Gastrocnemius medialis (tissue), 4 donors: ENCODE results near the gene CSF2RB. TPM values are rescaled to one million over a fixed set of nuclear protein-coding genes. Genes with fewer than 3 reads are reported as not detected.

Experiments
- ATAC-seq, 2 donors: fragments of 150-250 bp; one replicate each; pipeline ENCODE4 v1.9.1; 2016
- DNase-seq, 2 donors: peaks; one replicate each; pipeline ENCODE4 v3.0.0-alpha.2; 2019
- H3K27ac ChIP-seq, 4 donors: fragments of 200-600 bp; sonication (generic); 1 replicate in 1 of 4; 2 replicates in 3 of 4; pipeline ENCODE4 v1.5.1; 2016 to 2018; ENCODE audit warnings: mild to moderate bottlenecking in 2 of 4, moderate library complexity in 1 of 4
- H3K27me3 ChIP-seq, 3 donors: fragments of 200-600 bp; sonication (generic) in 2 of 3; 1 replicate in 1 of 3; 2 replicates in 2 of 3; pipeline versions ENCODE4 v1.5.1 to v1.6.0; 2016 to 2019; ENCODE audit warnings: mild to moderate bottlenecking in 1 of 3, moderate library complexity in 1 of 3
- H3K36me3 ChIP-seq, 2 donors: fragments of 200-600 bp; sonication (generic) in 1 of 2; one replicate each; pipeline ENCODE4 v1.5.1; 2017 to 2018
- H3K4me1 ChIP-seq, 2 donors: fragments of 200-600 bp; sonication (generic) in 1 of 2; one replicate each; pipeline ENCODE4 v1.5.1; 2016 to 2017; ENCODE audit warnings: mild to moderate bottlenecking in 2 of 2
- H3K4me3 ChIP-seq, 4 donors: fragments of 200-600 bp; sonication (generic) in 3 of 4; 1 replicate in 1 of 4; 2 replicates in 3 of 4; pipeline ENCODE4 v1.5.1; 2016 to 2019; ENCODE audit warnings: mild to moderate bottlenecking in 2 of 4
- H3K9me3 ChIP-seq, 3 donors: fragments of 200-600 bp; sonication (generic) in 2 of 3; 1 replicate in 1 of 3; 2 replicates in 2 of 3; pipeline ENCODE4 v1.5.1; 2016 to 2019
- CTCF ChIP-seq, 5 experiments: fragments of 450-650 bp in 3 of 5; fragments of 200-600 bp in 2 of 5; sonication (generic) in 2 of 5; IDR thresholded peaks in 4 of 5; conservative IDR thresholded peaks in 1 of 5; 1 replicate in 4 of 5; 2 replicates in 1 of 5; pipeline ENCODE4 v1.5.1; 2016 to 2019; ENCODE audit warnings: antibody characterized with exemption in 5 of 5, mild to moderate bottlenecking in 3 of 5, moderate library complexity in 3 of 5
- POLR2A ChIP-seq, 2 donors: fragments of 450-650 bp; IDR thresholded peaks; one replicate each; pipeline ENCODE4 v1.6.1; 2017; ENCODE audit warnings: antibody characterized with exemption in 2 of 2, mild to moderate bottlenecking in 2 of 2, moderate library complexity in 2 of 2
- in situ Hi-C, 4 donors: fragments of 200-750 bp; cut with MboI; loops; one replicate each; pipeline versions ENCODE4 v1.15.0 to v1.8.0; 2017; ENCODE audit warnings: low sequenced_read_pairs in 4 of 4
- intact Hi-C: fragments of 100-400 bp; cut with DNase I; formaldehyde crosslinking; loops from one replicate; pipeline ENCODE4 v1.15.1; 2023; ENCODE audit warnings: low total_unique reads
- total RNA-seq, 4 donors: library from RNA; depleted of rRNA; stranded (reverse); fragments of >200 nt; gene quantifications; one replicate each; pipeline versions ENCODE4 v1.1.0 to v1.2.3, GENCODE V29; 2016

The CSF2RB gene
- total RNA-seq, 4 donors from 2014 or later = 1.2 to 2.0 (median 1.6) TPM

- intact Hi-C loops (no loop called here), in situ Hi-C loops (no loop called here)
- no peaks in the 10 kb centered on the region for H3K9me3 ChIP-seq
- no peak for ATAC-seq
- H3K4me3 ChIP-seq = no peak overlapping the region
- no peaks in the 10 kb centered on the region for H3K36me3 ChIP-seq
- TF ChIP-seq CTCF (IDR thresholded peaks at IDR 0.05 in 4 of 5, conservative IDR thresholded peaks at IDR 0.05 in 1 of 5) (no peak), POLR2A (IDR thresholded peaks at IDR 0.05) (no peak)
- no peak for DNase-seq
- no peak overlapping the region for H3K27ac ChIP-seq
- H3K27me3 ChIP-seq = peaks cover 10 to 27% (median 20%) of the 10 kb centered on the region in 3 donors
- no peaks in the 10 kb centered on the region for H3K4me1 ChIP-seq
These were observed 12.2 kb downstream of the CSF2RB start for GRCh38 chr22:36925388-36926290.

- H3K27me3 ChIP-seq = peaks cover 10 to 25% (median 20%) of the 10 kb centered on the region in 3 donors
- H3K36me3 ChIP-seq = no peaks in the 10 kb centered on the region
- in situ Hi-C loops (no loop called here), intact Hi-C loops (no loop called here)
- H3K27ac ChIP-seq = no peak overlapping the region
- no peaks in the 10 kb centered on the region for H3K4me1 ChIP-seq
- ATAC-seq (no peak), DNase-seq (no peak)
- H3K4me3 ChIP-seq = no peak overlapping the region
- TF ChIP-seq POLR2A (IDR thresholded peaks at IDR 0.05) = no peak
- TF ChIP-seq CTCF (IDR thresholded peaks at IDR 0.05 in 4 of 5, conservative IDR thresholded peaks at IDR 0.05 in 1 of 5) = no peak
- no peaks in the 10 kb centered on the region for H3K9me3 ChIP-seq
These were observed 12.9 kb downstream of the CSF2RB start for GRCh38 chr22:36926309-36926708.

GRCh38 chr22:36926721-36927435 lies 13.4 kb downstream of the CSF2RB start:
- in situ Hi-C loops = no loop called here
- TF ChIP-seq POLR2A (IDR thresholded peaks at IDR 0.05) (no peak), CTCF (IDR thresholded peaks at IDR 0.05 in 4 of 5, conservative IDR thresholded peaks at IDR 0.05 in 1 of 5) (no peak)
- Histone ChIP-seq H3K9me3 (no peaks in the 10 kb centered on the region), H3K4me1 (no peaks in the 10 kb centered on the region), H3K36me3 (no peaks in the 10 kb centered on the region), H3K4me3 (no peak overlapping the region), H3K27ac (no peak overlapping the region), H3K27me3 (peaks cover 10 to 20% (median 20%) of the 10 kb centered on the region in 3 donors)
- intact Hi-C loops = no loop called here
- no peak for DNase-seq
- ATAC-seq = no peak

DNA sequence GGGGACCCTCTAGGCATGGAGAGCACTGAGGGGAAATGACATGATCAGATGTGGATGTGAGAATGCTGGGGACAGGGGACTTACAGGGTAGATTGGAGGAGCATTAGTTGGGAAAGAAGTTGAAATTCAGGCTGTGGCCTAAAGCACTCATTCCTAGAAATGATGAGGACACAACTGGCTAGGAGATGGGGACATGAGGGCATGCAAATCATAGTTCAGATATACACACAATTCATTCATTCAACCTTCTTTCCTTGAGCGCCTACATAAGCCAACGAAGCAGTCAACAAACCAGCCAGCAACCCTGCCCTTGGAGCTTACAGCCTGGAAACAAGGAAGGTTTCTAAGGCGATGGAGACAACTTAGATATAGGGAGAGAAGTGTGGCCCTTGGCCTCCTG lies 14.2 kb downstream of the CSF2RB start:
- intact Hi-C loops = no loop called here
- no peaks in the 10 kb centered on the region for H3K36me3 ChIP-seq
- in situ Hi-C loops = no loop called here

More for the DNA sequence above, 14.2 kb downstream of the CSF2RB start:
- Histone ChIP-seq H3K4me3 (no peak overlapping the region), H3K27ac (no peak overlapping the region), H3K27me3 (peaks cover 10 to 17% (median 15%) of the 10 kb centered on the region in 3 donors), H3K9me3 (no peaks in the 10 kb centered on the region), H3K4me1 (no peaks in the 10 kb centered on the region)
- DNase-seq = no peak
- no peak for ATAC-seq
- no peak for TF ChIP-seq CTCF (IDR thresholded peaks at IDR 0.05 in 4 of 5, conservative IDR thresholded peaks at IDR 0.05 in 1 of 5)
